ENCODE data around the gene SLC16A12. TPM values are rescaled to one million over a fixed set of nuclear protein-coding genes. Genes with fewer than 3 reads are reported as not detected.
"Not testable (repeated sequence)": the region's sequence is repeated elsewhere in the genome, so short reads cannot be mapped to it uniquely, and the experiment has no call there.

Gene SLC16A12
- total RNA-seq, 4 donors from 2014 or later: 25.4 to 137 (median 35.3) TPM

DNA sequence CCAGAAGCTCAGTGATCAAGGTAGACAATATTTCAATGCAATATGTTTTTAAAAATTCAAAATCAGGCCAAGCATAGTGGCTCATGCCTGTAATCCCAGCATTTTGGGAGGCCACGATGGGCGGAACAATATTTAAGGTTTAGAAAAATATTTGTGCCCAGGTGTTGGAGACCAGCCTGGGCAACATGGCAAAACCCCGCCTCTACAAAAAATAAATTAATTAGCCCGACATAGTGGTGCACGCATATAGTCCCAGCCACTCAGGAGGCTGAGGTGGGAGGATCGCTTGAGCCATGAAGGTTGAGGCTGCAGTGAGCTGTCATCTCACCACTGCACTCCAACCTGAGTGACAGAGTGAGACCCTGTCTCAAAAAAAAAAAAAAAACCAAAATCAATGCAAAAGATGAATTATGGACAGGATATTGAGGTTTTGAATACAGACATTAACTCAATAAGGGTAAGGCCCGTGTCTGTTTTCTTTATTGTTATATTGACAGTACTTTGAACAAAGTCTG, 121.9 kb downstream of the SLC16A12 start:
- no peak for DNase-seq
- 81 to 94% methylated on average over 7 of the region's 7 CpGs for WGBS, 2 donors
- Histone ChIP-seq H3K4me1 (peaks cover 0 to 15% of the 10 kb centered on the region in 2 donors), H3K36me3 (peaks cover 0 to 4% of the 10 kb centered on the region in 2 donors), H3K27me3 (no peaks in the 10 kb centered on the region), H3K27ac (peak overlapping the region; percentile 98 to 100 (median 99)), H3K4me3 (replicated peaks in 1 of 3) (no peak overlapping the region), H3K9me3 (no peaks in the 10 kb centered on the region)
- intact Hi-C loops (cut with DNase I): no loop called here
- no peak for TF ChIP-seq POLR2A (IDR thresholded peaks at IDR 0.05)
- TF ChIP-seq, protein P1, sequence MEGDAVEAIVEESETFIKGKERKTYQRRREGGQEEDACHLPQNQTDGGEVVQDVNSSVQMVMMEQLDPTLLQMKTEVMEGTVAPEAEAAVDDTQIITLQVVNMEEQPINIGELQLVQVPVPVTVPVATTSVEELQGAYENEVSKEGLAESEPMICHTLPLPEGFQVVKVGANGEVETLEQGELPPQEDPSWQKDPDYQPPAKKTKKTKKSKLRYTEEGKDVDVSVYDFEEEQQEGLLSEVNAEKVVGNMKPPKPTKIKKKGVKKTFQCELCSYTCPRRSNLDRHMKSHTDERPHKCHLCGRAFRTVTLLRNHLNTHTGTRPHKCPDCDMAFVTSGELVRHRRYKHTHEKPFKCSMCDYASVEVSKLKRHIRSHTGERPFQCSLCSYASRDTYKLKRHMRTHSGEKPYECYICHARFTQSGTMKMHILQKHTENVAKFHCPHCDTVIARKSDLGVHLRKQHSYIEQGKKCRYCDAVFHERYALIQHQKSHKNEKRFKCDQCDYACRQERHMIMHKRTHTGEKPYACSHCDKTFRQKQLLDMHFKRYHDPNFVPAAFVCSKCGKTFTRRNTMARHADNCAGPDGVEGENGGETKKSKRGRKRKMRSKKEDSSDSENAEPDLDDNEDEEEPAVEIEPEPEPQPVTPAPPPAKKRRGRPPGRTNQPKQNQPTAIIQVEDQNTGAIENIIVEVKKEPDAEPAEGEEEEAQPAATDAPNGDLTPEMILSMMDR (IDR thresholded peaks at IDR 0.05): no peak

DNA sequence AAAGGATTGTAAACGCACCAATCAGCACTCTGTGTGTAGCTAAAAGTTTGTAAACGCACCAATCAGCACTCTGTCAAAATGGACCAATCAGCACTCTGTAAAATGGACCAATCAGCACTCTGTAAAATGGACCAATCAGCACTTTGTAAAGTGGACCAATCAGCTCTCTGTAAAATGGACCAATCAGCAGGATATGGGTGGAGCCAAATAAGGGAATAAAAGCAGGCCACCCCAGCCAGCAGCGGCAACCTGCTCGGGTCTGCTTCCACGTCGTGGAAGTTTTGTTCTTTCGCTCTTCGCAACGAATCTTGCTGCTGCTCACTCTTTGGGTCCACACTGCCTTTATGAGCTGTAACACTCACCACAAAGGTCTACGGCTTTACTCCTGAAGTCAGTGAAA, 123.1 kb downstream of the SLC16A12 start:
- H3K4me3 ChIP-seq (replicated peaks in 1 of 3); intact Hi-C loops (cut with DNase I); H3K9me3 ChIP-seq; H3K27ac ChIP-seq; H3K36me3 ChIP-seq; DNase-seq; H3K27me3 ChIP-seq: not testable (repeated sequence)
- peaks cover 0 to 10% of the 10 kb centered on the region in 2 donors for H3K4me1 ChIP-seq
- WGBS, 2 donors: 87 to 92% methylated on average over 10 of the region's 10 CpGs

DNA sequence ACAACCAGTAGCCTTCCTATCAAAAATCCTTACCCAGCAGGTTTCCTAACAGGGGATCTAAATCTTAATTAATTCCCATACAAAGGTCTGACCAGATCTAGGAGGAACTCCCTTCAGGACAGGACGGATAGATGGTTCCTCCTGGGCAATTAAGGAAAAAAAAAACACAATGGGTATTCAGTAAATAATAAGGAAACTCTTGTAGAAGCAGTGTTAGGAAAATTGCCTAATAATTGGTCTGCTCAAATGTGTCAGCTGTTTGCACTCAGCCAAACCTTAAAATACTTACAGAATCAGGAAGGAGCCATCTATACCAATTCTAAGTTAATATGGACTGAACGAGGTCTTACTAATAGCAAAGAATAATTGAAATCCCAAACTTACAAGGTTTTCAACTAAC, 124.3 kb downstream of the SLC16A12 start:
- intact Hi-C loops (cut with DNase I); H3K4me3 ChIP-seq (replicated peaks in 1 of 3); DNase-seq; H3K27ac ChIP-seq; H3K9me3 ChIP-seq; H3K4me1 ChIP-seq; H3K27me3 ChIP-seq; H3K36me3 ChIP-seq: not testable (repeated sequence)
- WGBS, 2 donors: 89% methylated on average over 2 of the region's 2 CpGs

DNA sequence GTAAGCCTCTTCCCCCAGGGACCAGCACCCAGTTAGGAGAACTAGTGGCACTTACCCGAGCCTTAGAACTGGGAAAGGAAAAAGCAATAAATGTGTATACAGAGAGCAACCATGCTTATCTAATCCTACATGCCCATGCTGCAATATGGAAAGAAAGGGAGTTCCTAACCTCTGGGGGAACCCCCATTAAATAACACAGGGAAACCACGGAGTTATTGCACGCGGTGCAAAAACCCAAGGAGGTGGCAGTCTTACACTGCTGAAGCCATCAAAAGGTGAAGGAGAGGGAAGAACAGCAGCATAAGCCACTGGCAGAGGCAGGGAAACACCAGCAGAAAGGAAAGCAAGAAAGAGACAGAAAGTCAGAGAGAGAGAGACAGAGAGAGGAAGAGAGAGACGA, 124.8 kb downstream of the SLC16A12 start:
- intact Hi-C loops (cut with DNase I); H3K36me3 ChIP-seq; DNase-seq; H3K27me3 ChIP-seq; H3K27ac ChIP-seq; H3K9me3 ChIP-seq; H3K4me3 ChIP-seq (replicated peaks in 1 of 3); H3K4me1 ChIP-seq: not testable (repeated sequence)
- 92 to 97% methylated on average over 5 of the region's 5 CpGs for WGBS, 2 donors

DNA sequence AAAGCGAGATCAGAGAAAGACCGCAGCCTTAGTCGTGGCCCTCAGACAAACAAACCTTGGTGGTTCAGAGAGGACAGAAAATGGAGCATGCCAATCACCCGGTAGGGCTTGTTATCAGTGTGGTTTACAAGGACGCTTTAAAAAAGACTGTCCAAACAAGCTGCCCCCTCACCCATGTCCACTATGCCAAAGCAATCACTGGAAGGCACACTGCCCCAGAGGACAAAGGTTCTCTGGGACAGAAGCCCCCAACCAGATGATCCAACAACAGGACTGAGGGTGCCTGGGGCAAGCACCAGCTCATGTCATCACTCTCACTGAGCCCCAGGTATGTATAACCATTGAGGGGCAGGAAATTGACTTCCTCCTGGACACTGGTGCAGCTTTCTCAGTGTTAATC, 126.1 kb downstream of the SLC16A12 start:
- H3K36me3 ChIP-seq; H3K4me1 ChIP-seq; H3K27me3 ChIP-seq; H3K27ac ChIP-seq; intact Hi-C loops (cut with DNase I); H3K4me3 ChIP-seq (replicated peaks in 1 of 3); H3K9me3 ChIP-seq; DNase-seq: not testable (repeated sequence)
- WGBS, 2 donors: 89 to 91% methylated on average over 5 of the region's 5 CpGs

DNA sequence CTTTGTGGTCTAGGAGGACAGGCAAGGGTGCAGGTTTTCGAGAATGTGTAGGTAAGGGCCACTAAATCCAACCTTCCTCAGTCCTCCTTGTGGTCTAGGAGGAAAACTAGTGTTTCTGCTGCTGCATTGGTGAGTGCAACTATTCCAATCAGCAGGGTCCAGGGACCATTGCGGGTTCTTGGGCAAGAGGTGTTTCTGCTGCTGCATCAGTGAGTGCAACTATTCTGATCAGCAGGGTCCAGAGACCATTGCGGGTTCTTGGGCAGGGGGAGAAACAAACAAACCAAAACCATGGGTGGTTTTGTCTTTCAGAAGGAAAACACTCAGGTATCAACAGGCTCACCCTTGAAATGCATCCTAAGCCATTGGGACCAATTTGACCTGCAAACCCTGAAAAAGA, 127.6 kb downstream of the SLC16A12 start:
- H3K27me3 ChIP-seq; intact Hi-C loops (cut with DNase I); H3K9me3 ChIP-seq; H3K27ac ChIP-seq; H3K36me3 ChIP-seq; DNase-seq; H3K4me3 ChIP-seq (replicated peaks in 1 of 3); H3K4me1 ChIP-seq: not testable (repeated sequence)
- 93 to 96% methylated on average over 3 of the region's 3 CpGs for WGBS, 2 donors

DNA sequence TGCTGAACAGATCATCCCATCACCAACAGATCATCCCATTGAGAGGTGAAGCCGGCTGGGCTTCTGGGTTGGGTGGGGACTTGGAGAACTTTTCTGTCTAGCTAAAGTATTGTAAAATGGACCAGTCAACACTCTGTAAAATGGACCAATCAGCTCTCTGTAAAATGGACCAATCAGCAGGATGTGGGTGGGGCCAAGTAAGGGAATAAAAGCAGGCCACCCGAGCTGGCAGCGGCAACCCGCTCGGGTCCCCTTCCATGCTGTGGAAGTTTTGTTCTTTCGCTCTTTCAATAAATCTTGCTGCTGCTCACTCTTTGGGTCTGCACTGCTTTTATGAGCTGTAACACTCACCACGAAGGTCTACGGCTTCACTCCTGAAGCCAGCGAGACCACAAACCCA, 129.2 kb downstream of the SLC16A12 start:
- H3K9me3 ChIP-seq; DNase-seq; H3K4me3 ChIP-seq (replicated peaks in 1 of 3); H3K27ac ChIP-seq; intact Hi-C loops (cut with DNase I); H3K36me3 ChIP-seq; H3K4me1 ChIP-seq; H3K27me3 ChIP-seq: not testable (repeated sequence)
- 94 to 99% methylated on average over 9 of the region's 9 CpGs for WGBS, 2 donors

DNA sequence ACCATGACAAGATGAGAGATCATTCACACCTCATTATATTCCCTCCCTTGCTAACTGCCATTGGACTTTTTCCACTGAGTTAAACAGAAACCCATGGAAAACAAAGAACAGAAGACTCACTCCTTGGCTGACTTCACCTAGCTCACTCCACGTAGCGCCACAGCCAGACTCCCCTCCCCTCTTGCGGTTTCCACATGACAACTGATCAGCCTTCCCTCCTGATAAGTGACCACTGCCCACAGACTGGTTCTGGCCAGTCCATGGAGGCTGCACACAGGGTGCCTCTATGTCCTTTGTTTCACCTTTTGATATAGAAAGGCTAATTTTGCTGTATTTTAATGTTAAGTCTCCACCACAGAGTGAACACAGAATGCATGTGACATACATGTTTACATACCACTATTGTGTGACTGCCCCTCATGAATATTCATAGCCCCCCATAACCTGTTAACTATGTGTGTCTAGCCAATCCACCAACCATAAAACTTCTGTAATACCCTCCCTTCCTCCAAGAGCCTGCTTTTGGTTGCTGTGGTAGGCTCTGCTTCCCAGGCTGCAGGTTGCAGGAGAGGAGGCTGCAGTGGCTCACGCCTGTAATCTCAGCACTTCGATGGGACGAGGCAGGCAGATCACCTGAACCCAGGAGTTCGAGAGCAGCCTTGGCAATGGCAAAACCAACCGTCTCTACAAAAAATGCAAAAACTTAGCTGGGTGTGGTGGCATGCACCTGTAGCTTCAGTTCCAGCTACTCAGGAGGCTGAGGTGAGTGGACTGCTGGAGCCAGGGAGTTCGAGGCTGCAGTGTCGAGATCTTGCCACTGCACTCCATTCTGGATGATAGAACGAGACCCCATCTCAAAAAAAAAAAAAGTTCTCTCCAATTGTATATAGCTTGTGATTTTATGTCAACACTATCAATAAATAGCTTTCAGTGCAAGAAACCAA, 131.0 kb downstream of the SLC16A12 start:
- DNase-seq: no peak
- WGBS, 2 donors: 94 to 95% methylated on average over 11 of the region's 11 CpGs
- Histone ChIP-seq H3K27ac (no peak overlapping the region), H3K36me3 (peaks cover 0 to 4% of the 10 kb centered on the region in 2 donors), H3K9me3 (no peaks in the 10 kb centered on the region), H3K4me1 (no peaks in the 10 kb centered on the region), H3K27me3 (no peaks in the 10 kb centered on the region), H3K4me3 (replicated peaks in 1 of 3) (no peak overlapping the region)
- TF ChIP-seq POLR2A (IDR thresholded peaks at IDR 0.05): no peak
- TF ChIP-seq, protein P1 (IDR thresholded peaks at IDR 0.05): no peak
- intact Hi-C loops (cut with DNase I): no loop called here
